ENCODE data around the gene EXOC4. TPM values are rescaled to one million over a fixed set of nuclear protein-coding genes. Genes with fewer than 3 reads are reported as not detected.

Gene EXOC4
- total and polyA plus RNA-seq, 2 of the 8 experiments (the other 6 are each of a cell fraction or from before 2014, with no cell fraction given) = 27.0 to 67.3 TPM

GRCh38 chr7:133395551-133395950 is 142.7 kb downstream of the EXOC4 start:
- H3K14ac ChIP-seq (ENCODE audit: insufficient read length) = no peak overlapping the region
- TF ChIP-seq KDM4A (IDR thresholded peaks at IDR 0.05; ENCODE audit: low read depth, low read length, severe bottlenecking) = no peak
- TF ChIP-seq RFX5 (IDR thresholded peaks at IDR 0.05; ENCODE audit: borderline replicate concordance, low read depth, low read length) = no peak
- TF ChIP-seq CHD1 (IDR thresholded peaks at IDR 0.05; ENCODE audit: low read depth, low read length) = no peak
- no peak overlapping the region for H3K23ac ChIP-seq (ENCODE audit: insufficient read length)
- POLR2A ChIA-PET (ENCODE audit: partially characterized antibody) = no interaction called here
- H3K18ac ChIP-seq (ENCODE audit: extremely low read depth, low read length) = no peak overlapping the region
- DNase-seq (ENCODE audit: low read depth in 1 of 2, low spot score in 2 of 2) (no peak), FAIRE-seq (no peak)
- H3K9me3 ChIP-seq (ENCODE audit: insufficient read depth in 2 of 2, low read depth in 1 of 2, low read length in 1 of 2) = no peaks in the 10 kb centered on the region
- no peak overlapping the region for H3K4ac ChIP-seq (replicated peaks; ENCODE audit: insufficient read length, low read depth, low read length)
- no peak overlapping the region for H2BK15ac ChIP-seq (ENCODE audit: low read length)
- H2BK12ac ChIP-seq (ENCODE audit: low read depth, low read length) = no peak overlapping the region
- no peak overlapping the region for H3K4me2 ChIP-seq (ENCODE audit: insufficient read depth in 1 of 2, low read depth in 2 of 2, low read length in 2 of 2)
- WGBS, 2 experiments (ENCODE audit: extremely low coverage in 1 of 2, insufficient coverage in 1 of 2, insufficient read length in 1 of 2, insufficient replicate concordance in 2 of 2, low coverage in 1 of 2, low lambda C conversion rate in 2 of 2, missing lambda C conversion rate in 1 of 2) = 91% methylated on average over 1 of the region's 1 CpG; no CpG with 5 or more reads in 1 of the 2 experiments
- no peak overlapping the region for H3K9ac ChIP-seq (replicated peaks in 1 of 4; ENCODE audit: extremely low read depth in 1 of 4, low read depth in 3 of 4, low read length in 3 of 4)
- H2BK5ac ChIP-seq (ENCODE audit: low read depth, low read length) = no peak overlapping the region
- H2BK120ac ChIP-seq (replicated peaks; ENCODE audit: low read depth, low read length) = no peak overlapping the region
- no peak overlapping the region for H2BK20ac ChIP-seq (ENCODE audit: low read length)
- H2AFZ ChIP-seq (ENCODE audit: low read length) = no peak overlapping the region
- peaks cover 0 to 5% of the 10 kb centered on the region in 2 experiments for H4K20me1 ChIP-seq (replicated peaks in 1 of 2; ENCODE audit: control insufficient read depth in 1 of 2, insufficient read depth in 2 of 2, low read length in 2 of 2)
- no peak overlapping the region for H3K56ac ChIP-seq (replicated peaks; ENCODE audit: insufficient read length, low read depth, low read length)
- no peak overlapping the region for H4K5ac ChIP-seq (ENCODE audit: insufficient read length, low read depth, low read length)
- no peaks in the 10 kb centered on the region; a peak in 1 of 8 replicates for H3K36me3 ChIP-seq (ENCODE audit: control insufficient read depth in 2 of 4, insufficient read depth in 4 of 4, low read length in 3 of 4)
- no peak overlapping the region for H3K27ac ChIP-seq (ENCODE audit: low read depth, low read length)
- peaks cover 3% of the 10 kb centered on the region; the same call in 1 of the 2 replicates for H3K79me1 ChIP-seq (ENCODE audit: low read depth, low read length)
- no peak overlapping the region for H4K91ac ChIP-seq (replicated peaks; ENCODE audit: insufficient read length, low read length)
- no peaks in the 10 kb centered on the region for H3K27me3 ChIP-seq (replicated peaks in 1 of 4; ENCODE audit: control insufficient read depth in 3 of 4, extremely low read depth in 1 of 4, insufficient read depth in 3 of 4, low read length in 3 of 4)
- no peaks in the 10 kb centered on the region for H3K23me2 ChIP-seq (ENCODE audit: low read depth, low read length)
- H3K4me1 ChIP-seq (replicated peaks in 1 of 4; ENCODE audit: control insufficient read depth in 3 of 4, insufficient read depth in 4 of 4, low read length in 3 of 4) = peaks cover 0 to 19% (median 0%) of the 10 kb centered on the region in 4 experiments; a peak in 3 of 7 replicates
- H3K79me2 ChIP-seq (ENCODE audit: control insufficient read depth in 1 of 2, insufficient read depth in 2 of 2, low read length in 2 of 2) = no peaks in the 10 kb centered on the region
- CTCF ChIA-PET (ENCODE audit: partially characterized antibody) = interaction anchor here (0.7 to 1.0 kb wide), 2 partner anchors 51 to 75 kb away, joined by 3 to 4 read pairs; no protein-coding TSS in a partner anchor
- H4K8ac ChIP-seq (ENCODE audit: extremely low read depth, insufficient read depth, low read length) = no peak overlapping the region
- H2AK5ac ChIP-seq (ENCODE audit: low read depth, low read length) = no peak overlapping the region
- no peak overlapping the region for H3K4me3 ChIP-seq (ENCODE audit: extremely low read depth in 1 of 4, insufficient read depth in 2 of 4, low read depth in 3 of 4, low read length in 4 of 4)
